HL-60 (cell line): ENCODE data around the gene KRTAP2-1.
"Not testable (repeated sequence)": the region's sequence is repeated elsewhere in the genome, so short reads cannot be mapped to it uniquely, and the experiment has no call there.

ENCODE experiments used
- DNase-seq, 2 experiments: peaks; one replicate each; pipeline ENCODE4 v3.0.0-alpha.2; 2010 to 2020; ENCODE audit warnings: low read depth in 1 of 2, low spot score in 1 of 2
- H3K27ac ChIP-seq: fragments of 250-450 bp; sonication (Bioruptor Pico); replicated peaks from 2 replicates; pipeline ENCODE4 v1.5.1; 2020; ENCODE audit warnings: mild to moderate bottlenecking, moderate library complexity
- H3K27me3 ChIP-seq: fragments of 250-450 bp; sonication (Bioruptor Pico); 2 replicates; pipeline ENCODE4 v1.5.1; 2021; ENCODE audit warnings: mild to moderate bottlenecking, moderate library complexity; ENCODE audit not compliant: insufficient read depth, poor library complexity, severe bottlenecking
- H3K4me3 ChIP-seq: replicated peaks from 2 replicates; pipeline ENCODE4 v1.5.1; 2011; ENCODE audit warnings: mild to moderate bottlenecking, control low read depth, low read length; ENCODE audit not compliant: insufficient read depth
- CTCF ChIP-seq: IDR thresholded peaks from one replicate; pipeline ENCODE4 v1.5.1; 2011; ENCODE audit warnings: low read length, control low read depth, inconsistent platforms; ENCODE audit not compliant: insufficient read depth
- GABPA ChIP-seq: IDR thresholded peaks from 2 replicates; pipeline ENCODE4 v1.6.1; 2012; ENCODE audit warnings: low read depth
- POLR2AphosphoS5 ChIP-seq: IDR thresholded peaks from 2 replicates; pipeline ENCODE4 v1.6.1; 2012; ENCODE audit warnings: low read depth
- REST ChIP-seq: IDR thresholded peaks from 2 replicates; pipeline ENCODE4 v1.6.1; 2012; ENCODE audit warnings: low read depth; ENCODE audit not compliant: insufficient replicate concordance
- SPI1 ChIP-seq: IDR thresholded peaks from 2 replicates; pipeline ENCODE4 v1.6.1; 2012; ENCODE audit warnings: low read depth, mild to moderate bottlenecking, borderline replicate concordance

Gene KRTAP2-1

GRCh38 chr17:41067281-41067680, 20.2 kb upstream of the KRTAP2-1 start:
- H3K27me3 ChIP-seq = peaks cover 4% of the 10 kb centered on the region
- H3K27ac ChIP-seq = no peak overlapping the region
- TF ChIP-seq SPI1 = no peak
- TF ChIP-seq GABPA = no peak
- no peak for TF ChIP-seq POLR2AphosphoS5
- TF ChIP-seq REST = no peak
- TF ChIP-seq CTCF = no peak
- H3K4me3 ChIP-seq = no peak overlapping the region
- no peak for DNase-seq

- Histone ChIP-seq H3K4me3 (no peak within 1 kb of the TSS), H3K27ac (no peak within 1 kb of the TSS), H3K27me3 (peaks cover 4% of the 10 kb centered on the region)
- TF ChIP-seq POLR2AphosphoS5 (no peak), CTCF (no peak)
- DNase-seq = peak; percentile 7 to 27
Measured at GRCh38 chr17:41065829-41066624, 18.9 kb upstream of the KRTAP2-1 start, which contains the start of gene KRTAP2-4. KRTAP2-4 (minus strand) TSS chr17:41065879; CDS start chr17:41065845, 34 bp downstream.

GRCh38 chr17:41065016-41065689, 18.0 kb upstream of the KRTAP2-1 start:
- H3K4me3 ChIP-seq, H3K27ac ChIP-seq, DNase-seq, H3K27me3 ChIP-seq: not testable (repeated sequence)

- TF ChIP-seq CTCF (no peak), POLR2AphosphoS5 (no peak), REST (no peak), GABPA (no peak), SPI1 (no peak)
- Histone ChIP-seq H3K4me3 (no peak overlapping the region), H3K27me3 (peaks cover 4% of the 10 kb centered on the region), H3K27ac (no peak overlapping the region)
- no peak for DNase-seq
Measured at GRCh38 chr17:41064301-41064700, 17.2 kb upstream of the KRTAP2-1 start.
